Measurements from ENCODE around the gene DAPK2. TPM values are rescaled to one million over a fixed set of nuclear protein-coding genes. Genes with fewer than 3 reads are reported as not detected.

The DAPK2 gene
- total and polyA plus RNA-seq, 2 of the 13 experiments (the other 11 are each of a cell fraction or from before 2014, with no cell fraction given) = 0.33 to 0.63 TPM

GRCh38 chr15:63974021-63974420 is 72.3 kb downstream of the DAPK2 start:
- H3K27me3 ChIP-seq (ENCODE audit: control insufficient read depth in 1 of 2, insufficient read depth in 2 of 2, low read length in 2 of 2) = no peaks in the 10 kb centered on the region
- no peaks in the 10 kb centered on the region for H3K79me2 ChIP-seq (ENCODE audit: insufficient read depth, low read length)
- no peak overlapping the region for H3K4me2 ChIP-seq (ENCODE audit: low read depth, low read length)
- ATAC-seq = no peak
- CTCF ChIA-PET (ENCODE audit: low intra/inter-chr PET ratio, low total read pairs) = no interaction called here
- peaks cover 8% of the 10 kb centered on the region for H3K4me1 ChIP-seq (ENCODE audit: insufficient read depth, low read length)
- no peak overlapping the region for H3K9ac ChIP-seq (ENCODE audit: insufficient read depth, low read depth, low read length)
- no peak overlapping the region for H3K27ac ChIP-seq (ENCODE audit: extremely low read length, insufficient read depth, low read length)
- POLR2A ChIA-PET = no interaction called here
- no peaks in the 10 kb centered on the region for H3K9me3 ChIP-seq (ENCODE audit: low read length)
- no peak for DNase-seq (ENCODE audit: low spot score)
- in situ Hi-C loops (cut with HindIII; ENCODE audit: extremely low pct_ligation_motif_present, low pct_unique_long_range_greater_than_20kb) (no loop called here), intact Hi-C loops (cut with micrococcal nuclease; ENCODE audit: unreplicated experiment) (no loop called here)
- no peak for FAIRE-seq
- BruUV-seq (replicated peaks) = no TSS peak
- TF ChIP-seq ZNF619 (CRISPR knock-in tag; IDR thresholded peaks at IDR 0.05) (no peak), HDAC6 (IDR thresholded peaks at IDR 0.05; ENCODE audit: low read depth, low read length) (no peak), ZNF691 (CRISPR knock-in tag; IDR thresholded peaks at IDR 0.05; ENCODE audit: borderline replicate concordance, low read depth) (no peak), MED13 (CRISPR knock-in tag; IDR thresholded peaks at IDR 0.05) (no peak), ZFP41 (CRISPR knock-in tag; IDR thresholded peaks at IDR 0.05; ENCODE audit: borderline replicate concordance) (no peak), ERF (CRISPR knock-in tag; IDR thresholded peaks at IDR 0.05) (no peak)
- H3K4me3 ChIP-seq (replicated peaks in 1 of 3; ENCODE audit: insufficient read depth in 1 of 3, low read depth in 2 of 3, low read length in 3 of 3) = no peak overlapping the region
- no peaks in the 10 kb centered on the region for H4K20me1 ChIP-seq (ENCODE audit: insufficient read depth, low read length)
- no peak overlapping the region for H2AFZ ChIP-seq (ENCODE audit: low read length)
- no peaks in the 10 kb centered on the region for H3K36me3 ChIP-seq (replicated peaks in 1 of 2; ENCODE audit: control insufficient read depth in 1 of 2, insufficient read depth in 2 of 2, low read length in 2 of 2)

GRCh38 chr15:63973212-63974009 is 72.9 kb downstream of the DAPK2 start:
- H3K9ac ChIP-seq (ENCODE audit: insufficient read depth, low read depth, low read length) = no peak overlapping the region
- H4K20me1 ChIP-seq (ENCODE audit: insufficient read depth, low read length) = no peaks in the 10 kb centered on the region
- no peak overlapping the region for H2AFZ ChIP-seq (ENCODE audit: low read length)
- ATAC-seq = no peak
- FAIRE-seq = no peak
- in situ Hi-C loops (cut with HindIII; ENCODE audit: extremely low pct_ligation_motif_present, low pct_unique_long_range_greater_than_20kb) = no loop called here
- H3K27ac ChIP-seq (ENCODE audit: extremely low read length, insufficient read depth, low read length) = no peak overlapping the region
- POLR2A ChIA-PET = no interaction called here
- H3K27me3 ChIP-seq (ENCODE audit: control insufficient read depth in 1 of 2, insufficient read depth in 2 of 2, low read length in 2 of 2) = no peaks in the 10 kb centered on the region
- H3K4me2 ChIP-seq (ENCODE audit: low read depth, low read length) = no peak overlapping the region
- intact Hi-C loops (cut with micrococcal nuclease; ENCODE audit: unreplicated experiment) = no loop called here
- no peaks in the 10 kb centered on the region for H3K79me2 ChIP-seq (ENCODE audit: insufficient read depth, low read length)
- CTCF ChIA-PET (ENCODE audit: low intra/inter-chr PET ratio, low total read pairs) = no interaction called here
- WGBS (ENCODE audit: low lambda C conversion rate) = 74% methylated on average over 1 of the region's 2 CpGs
- no peak for DNase-seq (ENCODE audit: low spot score)
- peaks cover 7% of the 10 kb centered on the region for H3K4me1 ChIP-seq (ENCODE audit: insufficient read depth, low read length)
- H3K9me3 ChIP-seq (ENCODE audit: low read length) = no peaks in the 10 kb centered on the region
- no peaks in the 10 kb centered on the region for H3K36me3 ChIP-seq (replicated peaks in 1 of 2; ENCODE audit: control insufficient read depth in 1 of 2, insufficient read depth in 2 of 2, low read length in 2 of 2)
- H3K4me3 ChIP-seq (replicated peaks in 1 of 3; ENCODE audit: insufficient read depth in 1 of 3, low read depth in 2 of 3, low read length in 3 of 3) = no peak overlapping the region
- BruUV-seq (replicated peaks) = no TSS peak
- TF ChIP-seq KDM3A (CRISPR knock-in tag; IDR thresholded peaks at IDR 0.05; ENCODE audit: low read depth) (no peak), ZNF850 (CRISPR knock-in tag; conservative IDR thresholded peaks at IDR 0.05) (no peak), ZMAT3 (CRISPR knock-in tag; conservative IDR thresholded peaks at IDR 0.05) (no peak), ZHX2 (IDR thresholded peaks at IDR 0.05; ENCODE audit: low read depth) (no peak), ZHX2 (CRISPR knock-in tag; IDR thresholded peaks at IDR 0.05; ENCODE audit: borderline replicate concordance) (no peak)

Data from HepG2 (cell line).